ENCODE results near the gene ANXA4.
A peak's percentile ranks its signal among the peaks of the same experiment; 100 is the strongest.

The ANXA4 gene

DNA sequence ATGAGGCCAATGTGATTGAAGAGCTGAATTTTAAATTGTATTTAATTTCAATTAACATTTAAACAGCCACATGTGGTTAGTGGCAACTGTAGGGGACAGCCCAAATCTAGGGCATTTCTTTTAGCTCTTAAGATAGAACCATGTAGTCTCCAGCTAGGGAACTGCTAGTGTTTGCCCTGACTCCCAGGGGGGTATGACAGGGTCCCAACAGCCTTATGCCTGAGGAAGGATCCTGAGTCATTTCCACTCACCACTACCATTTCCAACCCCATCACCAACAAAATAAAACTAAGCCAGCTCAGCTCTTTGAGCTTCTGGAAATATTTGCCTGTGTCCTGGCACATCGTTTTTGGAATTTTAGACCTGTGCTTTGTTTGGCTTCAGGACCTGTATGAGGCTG, 73.8 kb downstream of the ANXA4 start:
- TF ChIP-seq ZNF70 (CRISPR knock-in tag; IDR thresholded peaks at IDR 0.05) (no peak), ZNF565 (CRISPR knock-in tag; conservative IDR thresholded peaks at IDR 0.05; ENCODE audit: low read depth) (no peak), ZC3H10 (CRISPR knock-in tag; IDR thresholded peaks at IDR 0.05) (no peak), RARB (CRISPR knock-in tag; IDR thresholded peaks at IDR 0.05) (no peak), TSHZ2 (CRISPR knock-in tag; IDR thresholded peaks at IDR 0.05) (no peak), TOX (CRISPR knock-in tag; IDR thresholded peaks at IDR 0.05; ENCODE audit: borderline replicate concordance) (no peak), TCF4 (CRISPR knock-in tag; IDR thresholded peaks at IDR 0.05; ENCODE audit: borderline replicate concordance) (no peak), PPARA (CRISPR knock-in tag; IDR thresholded peaks at IDR 0.05; ENCODE audit: borderline replicate concordance) (no peak), ESRRG (CRISPR knock-in tag; IDR thresholded peaks at IDR 0.05) (no peak), ISL1 (CRISPR knock-in tag; IDR thresholded peaks at IDR 0.05) (no peak), ARNTL (CRISPR knock-in tag; IDR thresholded peaks at IDR 0.05; ENCODE audit: borderline replicate concordance, low read depth) (no peak), CSDC2 (CRISPR knock-in tag; IDR thresholded peaks at IDR 0.05) (no peak), ZFP3 (CRISPR knock-in tag; IDR thresholded peaks at IDR 0.05) (no peak), ZNF8 (CRISPR knock-in tag; IDR thresholded peaks at IDR 0.05) (no peak), BACH2 (CRISPR knock-in tag; IDR thresholded peaks at IDR 0.05; ENCODE audit: borderline replicate concordance) (no peak), GLIS3 (CRISPR knock-in tag; IDR thresholded peaks at IDR 0.05) (no peak)
- TF ChIP-seq, protein P1, sequence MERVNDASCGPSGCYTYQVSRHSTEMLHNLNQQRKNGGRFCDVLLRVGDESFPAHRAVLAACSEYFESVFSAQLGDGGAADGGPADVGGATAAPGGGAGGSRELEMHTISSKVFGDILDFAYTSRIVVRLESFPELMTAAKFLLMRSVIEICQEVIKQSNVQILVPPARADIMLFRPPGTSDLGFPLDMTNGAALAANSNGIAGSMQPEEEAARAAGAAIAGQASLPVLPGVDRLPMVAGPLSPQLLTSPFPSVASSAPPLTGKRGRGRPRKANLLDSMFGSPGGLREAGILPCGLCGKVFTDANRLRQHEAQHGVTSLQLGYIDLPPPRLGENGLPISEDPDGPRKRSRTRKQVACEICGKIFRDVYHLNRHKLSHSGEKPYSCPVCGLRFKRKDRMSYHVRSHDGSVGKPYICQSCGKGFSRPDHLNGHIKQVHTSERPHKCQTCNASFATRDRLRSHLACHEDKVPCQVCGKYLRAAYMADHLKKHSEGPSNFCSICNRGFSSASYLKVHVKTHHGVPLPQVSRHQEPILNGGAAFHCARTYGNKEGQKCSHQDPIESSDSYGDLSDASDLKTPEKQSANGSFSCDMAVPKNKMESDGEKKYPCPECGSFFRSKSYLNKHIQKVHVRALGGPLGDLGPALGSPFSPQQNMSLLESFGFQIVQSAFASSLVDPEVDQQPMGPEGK (CRISPR knock-in tag; IDR thresholded peaks at IDR 0.05; ENCODE audit: borderline replicate concordance) = no peak
- TF ChIP-seq, protein P2, sequence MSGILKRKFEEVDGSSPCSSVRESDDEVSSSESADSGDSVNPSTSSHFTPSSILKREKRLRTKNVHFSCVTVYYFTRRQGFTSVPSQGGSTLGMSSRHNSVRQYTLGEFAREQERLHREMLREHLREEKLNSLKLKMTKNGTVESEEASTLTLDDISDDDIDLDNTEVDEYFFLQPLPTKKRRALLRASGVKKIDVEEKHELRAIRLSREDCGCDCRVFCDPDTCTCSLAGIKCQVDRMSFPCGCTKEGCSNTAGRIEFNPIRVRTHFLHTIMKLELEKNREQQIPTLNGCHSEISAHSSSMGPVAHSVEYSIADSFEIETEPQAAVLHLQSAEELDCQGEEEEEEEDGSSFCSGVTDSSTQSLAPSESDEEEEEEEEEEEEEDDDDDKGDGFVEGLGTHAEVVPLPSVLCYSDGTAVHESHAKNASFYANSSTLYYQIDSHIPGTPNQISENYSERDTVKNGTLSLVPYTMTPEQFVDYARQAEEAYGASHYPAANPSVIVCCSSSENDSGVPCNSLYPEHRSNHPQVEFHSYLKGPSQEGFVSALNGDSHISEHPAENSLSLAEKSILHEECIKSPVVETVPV (CRISPR knock-in tag; IDR thresholded peaks at IDR 0.05) = no peak
- ATAC-seq = no peak

DNA sequence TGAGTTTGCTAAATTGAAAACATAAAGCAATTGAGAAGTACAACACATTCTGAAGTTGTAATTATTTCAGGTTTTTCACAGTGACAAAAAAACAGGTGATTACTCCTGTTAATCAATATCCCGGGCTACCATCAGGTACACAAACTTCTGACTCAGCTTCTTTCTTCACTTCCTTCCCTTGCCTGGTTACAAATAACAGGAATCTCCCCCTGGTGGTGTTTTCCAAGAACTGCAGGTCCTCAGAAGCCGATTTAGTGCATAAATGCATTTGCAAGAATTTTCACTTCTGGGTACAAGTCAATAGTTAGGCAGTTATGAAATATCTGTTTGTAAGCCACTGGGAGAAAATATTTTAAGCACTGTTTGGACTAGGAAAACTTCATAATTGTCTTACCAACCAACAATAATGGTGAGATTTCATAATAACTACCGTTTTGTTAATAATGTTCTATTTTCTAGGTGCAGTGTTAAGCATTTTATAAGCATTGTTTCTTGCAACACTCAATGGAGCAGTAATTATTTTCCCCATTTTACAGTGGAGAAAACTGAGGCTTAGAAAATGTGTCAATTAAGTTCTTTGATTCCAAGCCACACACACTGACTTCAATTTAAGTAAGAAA, 75.1 kb downstream of the ANXA4 start:
- peak; percentile 78 for ATAC-seq
- no peak for TF ChIP-seq GLIS3 (CRISPR knock-in tag; IDR thresholded peaks at IDR 0.05)
- no peak for TF ChIP-seq RARB (CRISPR knock-in tag; IDR thresholded peaks at IDR 0.05)
- TF ChIP-seq BACH2 (CRISPR knock-in tag; IDR thresholded peaks at IDR 0.05; ENCODE audit: borderline replicate concordance) = no peak
- TF ChIP-seq, protein P1 (CRISPR knock-in tag; IDR thresholded peaks at IDR 0.05; ENCODE audit: borderline replicate concordance) = no peak
- no peak for TF ChIP-seq ZC3H10 (CRISPR knock-in tag; IDR thresholded peaks at IDR 0.05)
- no peak for TF ChIP-seq ZNF70 (CRISPR knock-in tag; IDR thresholded peaks at IDR 0.05)
- no peak for TF ChIP-seq ESRRG (CRISPR knock-in tag; IDR thresholded peaks at IDR 0.05)
- no peak for TF ChIP-seq ZNF8 (CRISPR knock-in tag; IDR thresholded peaks at IDR 0.05)

DNA sequence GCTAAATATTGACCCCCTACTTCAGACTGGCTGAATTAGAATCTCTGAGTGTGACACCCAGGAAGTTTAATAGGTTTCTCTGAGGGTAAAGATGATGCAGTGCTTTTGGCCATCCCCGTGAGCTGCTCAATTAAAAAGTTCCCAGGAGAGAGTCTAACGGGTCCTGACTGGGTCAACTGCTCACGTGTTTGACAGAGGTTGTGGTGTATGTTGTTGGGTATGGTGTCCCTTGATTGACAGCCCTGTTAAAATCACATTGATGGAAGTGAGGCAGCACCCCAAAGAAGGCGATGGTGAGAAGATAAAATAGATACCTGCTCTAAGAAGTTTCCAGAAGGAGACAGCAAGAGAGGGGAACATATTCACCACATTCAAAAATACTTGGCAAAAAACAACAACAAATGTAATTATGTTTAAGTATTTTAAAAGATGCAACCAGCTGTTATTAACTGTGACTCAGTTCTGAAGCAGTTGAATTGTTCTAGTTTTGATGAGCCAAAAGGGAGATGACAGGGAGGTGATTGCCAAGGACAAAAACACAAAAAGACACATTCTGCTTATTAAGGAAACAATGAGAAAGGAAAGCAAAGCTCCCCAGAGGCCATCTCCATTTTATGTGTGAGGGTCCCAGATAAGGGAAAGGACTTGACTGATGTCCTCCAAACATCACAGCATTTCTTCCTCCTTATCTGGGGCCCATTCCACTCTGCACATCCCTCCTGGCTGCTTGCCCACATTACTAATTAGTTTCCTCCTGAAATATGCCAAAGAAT, 76.0 kb downstream of the ANXA4 start:
- ATAC-seq = no peak
- TF ChIP-seq ZNF8 (CRISPR knock-in tag; IDR thresholded peaks at IDR 0.05) (no peak), ARNTL (CRISPR knock-in tag; IDR thresholded peaks at IDR 0.05; ENCODE audit: borderline replicate concordance, low read depth) (no peak), ZNF565 (CRISPR knock-in tag; conservative IDR thresholded peaks at IDR 0.05; ENCODE audit: low read depth) (no peak), GLIS3 (CRISPR knock-in tag; IDR thresholded peaks at IDR 0.05) (no peak), SNAI2 (CRISPR knock-in tag; IDR thresholded peaks at IDR 0.05) (no peak), CSDC2 (CRISPR knock-in tag; IDR thresholded peaks at IDR 0.05) (no peak)
- TF ChIP-seq, protein P1 (CRISPR knock-in tag; IDR thresholded peaks at IDR 0.05; ENCODE audit: borderline replicate concordance) = no peak
